K562 (cell line): ENCODE measurements around the gene MYOZ3. TPM values are rescaled to one million over a fixed set of nuclear protein-coding genes. Genes with fewer than 3 reads are reported as not detected.

Experiments used
- COPS2 ChIP-seq: fragments of 450-650 bp; conservative IDR thresholded peaks from 2 replicates; pipeline ENCODE4 v1.6.1; 2016; ENCODE audit warnings: mild to moderate bottlenecking, moderate library complexity
- ETV1 ChIP-seq: fragments of 450-650 bp; conservative IDR thresholded peaks from 2 replicates; pipeline ENCODE4 v1.6.1; 2016; ENCODE audit warnings: missing genetic modification characterization, control low read depth, low read depth, missing compliant biosample characterization
- GTF2E2 ChIP-seq: fragments of 200-800 bp; sonication (Bioruptor generic); IDR thresholded peaks from 2 replicates; pipeline ENCODE4 v1.6.1; 2016; ENCODE audit warnings: missing genetic modification characterization, missing compliant biosample characterization
- HLTF ChIP-seq: fragments of 450-650 bp; IDR thresholded peaks from 2 replicates; pipeline ENCODE4 v1.6.1; 2016
- MAZ ChIP-seq, 2 experiments: fragments of 450-650 bp in 1 of 2; sonication (generic) in 1 of 2; formaldehyde crosslinking; IDR thresholded peaks in 1 of 2; conservative IDR thresholded peaks in 1 of 2; 2 replicates each; pipeline versions ENCODE4 v1.4.0 to v1.5.0; 2020; ENCODE audit warnings: mild to moderate bottlenecking in 1 of 2, missing genetic modification reagents in 1 of 2
- NFRKB ChIP-seq: fragments of 450-650 bp; IDR thresholded peaks from 2 replicates; pipeline ENCODE4 v1.6.1; 2016; ENCODE audit warnings: low read depth
- OTX1 ChIP-seq: fragments of 450-650 bp; formaldehyde crosslinking; IDR thresholded peaks from 2 replicates; pipeline ENCODE4 v1.4.0; 2022; ENCODE audit warnings: mild to moderate bottlenecking
- PYGO2 ChIP-seq: fragments of 450-650 bp; IDR thresholded peaks from 2 replicates; pipeline ENCODE4 v1.6.1; 2016; ENCODE audit warnings: mild to moderate bottlenecking, missing genetic modification characterization, moderate library complexity, missing compliant biosample characterization
- SIN3A ChIP-seq, 2 experiments: fragments of 150-350 bp in 1 of 2; IDR thresholded peaks; 2 replicates each; pipeline ENCODE4 v1.6.1; 2011 to 2016; ENCODE audit warnings: borderline replicate concordance in 2 of 2, low read depth in 2 of 2, low read length in 2 of 2, mild to moderate bottlenecking in 2 of 2, moderate library complexity in 2 of 2; ENCODE audit not compliant: control insufficient read depth in 1 of 2
- TOE1 ChIP-seq, 2 experiments: fragments of 450-650 bp in 1 of 2; sonication (generic) in 1 of 2; formaldehyde crosslinking in 1 of 2; IDR thresholded peaks; 2 replicates each; pipeline versions ENCODE4 v1.7.1 to v1.8.0; 2016 to 2022; ENCODE audit warnings: borderline replicate concordance in 2 of 2, mild to moderate bottlenecking in 2 of 2, antibody characterized with exemption in 1 of 2, inconsistent platforms in 1 of 2, low read depth in 1 of 2, missing genetic modification reagents in 1 of 2, moderate library complexity in 1 of 2
- ZBTB7A ChIP-seq: IDR thresholded peaks from 2 replicates; pipeline ENCODE4 v1.6.1; 2011; ENCODE audit warnings: low read depth, mild to moderate bottlenecking, low read length, moderate library complexity, borderline replicate concordance; ENCODE audit not compliant: control insufficient read depth
- polyA plus RNA-seq, 8 experiments: library from polyadenylated mRNA; depleted of rRNA in 4 of 8; stranded (reverse) in 5 of 8; unstranded in 3 of 8; fragments of >200 nt; fragmentation: Nextera tagmentation in 2 of 8; fragmentation: Illumina TruSeq in 1 of 8; extraction: Ambion mirVana in 2 of 8; extraction: Trizol in 1 of 8; gene quantifications; 2 replicates each; pipeline versions ENCODE4 v1.2.1 to v1.2.3, GENCODE V29; 2011 to 2014; ENCODE audit warnings: inconsistent platforms in 1 of 8, missing spikeins in 1 of 8
- total RNA-seq, 7 experiments: library from RNA; depleted of rRNA in 6 of 7; stranded (reverse); fragments of >200 nt in 6 of 7; fragmentation: Illumina TruSeq in 2 of 7; extraction: Trizol in 2 of 7; gene quantifications; 2 replicates each; pipeline versions ENCODE4 v1.2.1 to v1.2.3, GENCODE V29; 2011 to 2021; ENCODE audit warnings: low replicate concordance in 1 of 7
- TF ChIP-seq, protein P1 (sequence below): fragments of 250-450 bp; sonication (Bioruptor Pico); IDR thresholded peaks from 2 replicates; pipeline ENCODE4 v1.8.0; 2021; ENCODE audit warnings: moderate library complexity, mild to moderate bottlenecking, inconsistent platforms
- TF ChIP-seq, protein P2 (sequence below): fragments of 450-650 bp; IDR thresholded peaks from 2 replicates; pipeline ENCODE4 v1.6.1; 2017; ENCODE audit warnings: mild to moderate bottlenecking, moderate library complexity
- TF ChIP-seq, protein P3 (sequence below): fragments of 150-350 bp; conservative IDR thresholded peaks from 2 replicates; pipeline ENCODE4 v1.6.1; 2014; ENCODE audit warnings: low read length
- TF ChIP-seq, protein P4 (sequence below), 2 experiments: fragments of 200-800 bp in 1 of 2; sonication (Bioruptor generic) in 1 of 2; sonication (generic) in 1 of 2; formaldehyde crosslinking in 1 of 2; IDR thresholded peaks in 1 of 2; conservative IDR thresholded peaks in 1 of 2; 2 replicates each; pipeline versions ENCODE4 v1.5.0 to v1.6.1; 2016 to 2020; ENCODE audit warnings: missing compliant biosample characterization in 1 of 2, missing genetic modification characterization in 1 of 2, missing genetic modification reagents in 1 of 2
- TF ChIP-seq, protein P5 (sequence below): sonication (generic); formaldehyde crosslinking; IDR thresholded peaks from 2 replicates; pipeline ENCODE4 v1.8.1; 2023; ENCODE audit warnings: mild to moderate bottlenecking, missing genetic modification reagents

Gene MYOZ3
- total and polyA plus RNA-seq, 9 of the 15 experiments (the other 6 are each of a cell fraction or from before 2014, with no cell fraction given): not detected

DNA sequence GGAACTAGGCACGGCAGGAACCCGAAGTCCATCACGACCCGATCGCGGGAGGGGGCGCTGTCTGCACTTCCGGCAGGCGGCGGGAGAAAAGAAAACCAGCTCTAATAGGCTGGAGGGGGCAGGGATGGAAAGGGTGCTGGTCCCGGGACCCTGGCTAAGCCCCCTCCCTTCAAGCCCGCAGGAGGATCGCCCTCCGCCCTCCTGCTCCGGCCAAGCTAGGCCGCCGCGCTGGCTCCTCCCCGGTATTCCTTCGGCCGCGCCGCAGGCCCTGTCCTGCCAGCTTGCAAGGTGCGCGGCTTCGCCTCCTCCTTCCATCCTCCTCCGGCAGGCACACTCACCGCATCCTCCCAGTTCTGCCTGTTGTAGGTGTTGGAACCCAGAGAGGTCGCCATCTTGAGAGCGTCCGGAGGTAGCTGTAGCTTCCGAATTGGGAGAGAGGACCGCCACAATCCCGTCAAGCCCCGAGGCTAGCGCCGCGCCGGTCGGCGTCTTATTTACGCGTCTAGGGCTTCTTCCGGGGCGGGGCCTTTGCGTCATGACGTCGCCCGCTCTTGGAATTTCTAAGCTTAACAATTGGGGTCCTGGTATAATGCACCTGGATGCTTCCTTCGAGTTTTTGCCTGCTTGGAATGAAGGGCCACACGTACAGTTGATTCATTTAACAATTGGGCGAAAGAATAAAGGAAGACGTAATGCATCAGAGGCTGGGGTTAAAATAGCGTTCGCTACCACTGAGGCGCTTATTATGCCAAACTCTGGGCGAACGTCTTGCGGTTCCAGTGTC lies 39.7 kb downstream of the MYOZ3 start, which contains the start of gene RBM22 (continued):
- peak; percentile 90 for TF ChIP-seq GTF2E2 (tag)
- TF ChIP-seq, protein P1, sequence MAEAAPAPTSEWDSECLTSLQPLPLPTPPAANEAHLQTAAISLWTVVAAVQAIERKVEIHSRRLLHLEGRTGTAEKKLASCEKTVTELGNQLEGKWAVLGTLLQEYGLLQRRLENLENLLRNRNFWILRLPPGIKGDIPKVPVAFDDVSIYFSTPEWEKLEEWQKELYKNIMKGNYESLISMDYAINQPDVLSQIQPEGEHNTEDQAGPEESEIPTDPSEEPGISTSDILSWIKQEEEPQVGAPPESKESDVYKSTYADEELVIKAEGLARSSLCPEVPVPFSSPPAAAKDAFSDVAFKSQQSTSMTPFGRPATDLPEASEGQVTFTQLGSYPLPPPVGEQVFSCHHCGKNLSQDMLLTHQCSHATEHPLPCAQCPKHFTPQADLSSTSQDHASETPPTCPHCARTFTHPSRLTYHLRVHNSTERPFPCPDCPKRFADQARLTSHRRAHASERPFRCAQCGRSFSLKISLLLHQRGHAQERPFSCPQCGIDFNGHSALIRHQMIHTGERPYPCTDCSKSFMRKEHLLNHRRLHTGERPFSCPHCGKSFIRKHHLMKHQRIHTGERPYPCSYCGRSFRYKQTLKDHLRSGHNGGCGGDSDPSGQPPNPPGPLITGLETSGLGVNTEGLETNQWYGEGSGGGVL (CRISPR knock-in tag): no peak
- peak; percentile 17 to 56 for TF ChIP-seq MAZ (CRISPR knock-in tag; conservative IDR thresholded peaks at IDR 0.05 in 1 of 2, IDR thresholded peaks at IDR 0.05 in 1 of 2)
- peak in 1 of 2 experiments; percentile 83; a peak in 1 of 4 replicates for TF ChIP-seq SIN3A (IDR thresholded peaks at IDR 0.05; ENCODE audit: borderline replicate concordance in 2 of 2, control insufficient read depth in 1 of 2, low read depth in 2 of 2, low read length in 2 of 2)
- TF ChIP-seq, protein P2, sequence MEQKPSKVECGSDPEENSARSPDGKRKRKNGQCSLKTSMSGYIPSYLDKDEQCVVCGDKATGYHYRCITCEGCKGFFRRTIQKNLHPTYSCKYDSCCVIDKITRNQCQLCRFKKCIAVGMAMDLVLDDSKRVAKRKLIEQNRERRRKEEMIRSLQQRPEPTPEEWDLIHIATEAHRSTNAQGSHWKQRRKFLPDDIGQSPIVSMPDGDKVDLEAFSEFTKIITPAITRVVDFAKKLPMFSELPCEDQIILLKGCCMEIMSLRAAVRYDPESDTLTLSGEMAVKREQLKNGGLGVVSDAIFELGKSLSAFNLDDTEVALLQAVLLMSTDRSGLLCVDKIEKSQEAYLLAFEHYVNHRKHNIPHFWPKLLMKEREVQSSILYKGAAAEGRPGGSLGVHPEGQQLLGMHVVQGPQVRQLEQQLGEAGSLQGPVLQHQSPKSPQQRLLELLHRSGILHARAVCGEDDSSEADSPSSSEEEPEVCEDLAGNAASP: no peak
- TF ChIP-seq, protein P3, sequence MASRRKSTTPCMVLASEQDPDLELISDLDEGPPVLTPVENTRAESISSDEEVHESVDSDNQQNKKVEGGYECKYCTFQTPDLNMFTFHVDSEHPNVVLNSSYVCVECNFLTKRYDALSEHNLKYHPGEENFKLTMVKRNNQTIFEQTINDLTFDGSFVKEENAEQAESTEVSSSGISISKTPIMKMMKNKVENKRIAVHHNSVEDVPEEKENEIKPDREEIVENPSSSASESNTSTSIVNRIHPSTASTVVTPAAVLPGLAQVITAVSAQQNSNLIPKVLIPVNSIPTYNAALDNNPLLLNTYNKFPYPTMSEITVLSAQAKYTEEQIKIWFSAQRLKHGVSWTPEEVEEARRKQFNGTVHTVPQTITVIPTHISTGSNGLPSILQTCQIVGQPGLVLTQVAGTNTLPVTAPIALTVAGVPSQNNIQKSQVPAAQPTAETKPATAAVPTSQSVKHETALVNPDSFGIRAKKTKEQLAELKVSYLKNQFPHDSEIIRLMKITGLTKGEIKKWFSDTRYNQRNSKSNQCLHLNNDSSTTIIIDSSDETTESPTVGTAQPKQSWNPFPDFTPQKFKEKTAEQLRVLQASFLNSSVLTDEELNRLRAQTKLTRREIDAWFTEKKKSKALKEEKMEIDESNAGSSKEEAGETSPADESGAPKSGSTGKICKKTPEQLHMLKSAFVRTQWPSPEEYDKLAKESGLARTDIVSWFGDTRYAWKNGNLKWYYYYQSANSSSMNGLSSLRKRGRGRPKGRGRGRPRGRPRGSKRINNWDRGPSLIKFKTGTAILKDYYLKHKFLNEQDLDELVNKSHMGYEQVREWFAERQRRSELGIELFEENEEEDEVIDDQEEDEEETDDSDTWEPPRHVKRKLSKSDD: 0 out of 2 replicates have a peak, but pooled peaks have one; percentile 44
- TF ChIP-seq ZBTB7A: peak; percentile 79; the same call in 1 of the 2 replicates
- no peak for TF ChIP-seq PYGO2
- TF ChIP-seq HLTF: peak; percentile 70; the same call in 1 of the 2 replicates
- TF ChIP-seq TOE1 (IDR thresholded peaks at IDR 0.05; ENCODE audit: borderline replicate concordance): 0 out of 2 replicates have a peak, but pooled peaks have one; percentile 33
- TF ChIP-seq TOE1 (CRISPR knock-in tag; IDR thresholded peaks at IDR 0.05; ENCODE audit: borderline replicate concordance, low read depth): no peak
- no peak for TF ChIP-seq OTX1
- TF ChIP-seq COPS2: no peak
- TF ChIP-seq, protein P4, sequence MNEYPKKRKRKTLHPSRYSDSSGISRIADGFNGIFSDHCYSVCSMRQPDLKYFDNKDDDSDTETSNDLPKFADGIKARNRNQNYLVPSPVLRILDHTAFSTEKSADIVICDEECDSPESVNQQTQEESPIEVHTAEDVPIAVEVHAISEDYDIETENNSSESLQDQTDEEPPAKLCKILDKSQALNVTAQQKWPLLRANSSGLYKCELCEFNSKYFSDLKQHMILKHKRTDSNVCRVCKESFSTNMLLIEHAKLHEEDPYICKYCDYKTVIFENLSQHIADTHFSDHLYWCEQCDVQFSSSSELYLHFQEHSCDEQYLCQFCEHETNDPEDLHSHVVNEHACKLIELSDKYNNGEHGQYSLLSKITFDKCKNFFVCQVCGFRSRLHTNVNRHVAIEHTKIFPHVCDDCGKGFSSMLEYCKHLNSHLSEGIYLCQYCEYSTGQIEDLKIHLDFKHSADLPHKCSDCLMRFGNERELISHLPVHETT (CRISPR knock-in tag; conservative IDR thresholded peaks at IDR 0.05 in 1 of 2, IDR thresholded peaks at IDR 0.05 in 1 of 2): peak in 1 of 2 experiments; percentile 86; a peak in 2 of 4 replicates
- TF ChIP-seq, protein P5, sequence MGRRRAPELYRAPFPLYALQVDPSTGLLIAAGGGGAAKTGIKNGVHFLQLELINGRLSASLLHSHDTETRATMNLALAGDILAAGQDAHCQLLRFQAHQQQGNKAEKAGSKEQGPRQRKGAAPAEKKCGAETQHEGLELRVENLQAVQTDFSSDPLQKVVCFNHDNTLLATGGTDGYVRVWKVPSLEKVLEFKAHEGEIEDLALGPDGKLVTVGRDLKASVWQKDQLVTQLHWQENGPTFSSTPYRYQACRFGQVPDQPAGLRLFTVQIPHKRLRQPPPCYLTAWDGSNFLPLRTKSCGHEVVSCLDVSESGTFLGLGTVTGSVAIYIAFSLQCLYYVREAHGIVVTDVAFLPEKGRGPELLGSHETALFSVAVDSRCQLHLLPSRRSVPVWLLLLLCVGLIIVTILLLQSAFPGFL (CRISPR knock-in tag): no peak
- TF ChIP-seq ETV1 (tag): peak; percentile 94
- peak; percentile 90 for TF ChIP-seq NFRKB
